GM18498 (cell line): ENCODE results near the gene NDRG4.
A peak's percentile ranks its signal among the peaks of the same experiment; 100 is the strongest.

ENCODE experiments used
- ATAC-seq: cut with Tn5 transposase; IDR thresholded peaks from one replicate; pipeline ENCODE4 v1.9.1; 2021; ENCODE audit warnings: mild to moderate bottlenecking, moderate library complexity; ENCODE audit not compliant: unreplicated experiment

NDRG4 gene

GRCh38 chr16:58499615-58500351 lies at the start of gene NDRG4:
TSS of gene NDRG4 (plus strand) at chr16:58500143. CDS start at chr16:58500249, 106 bp downstream.
- ATAC-seq, result no peak

DNA sequence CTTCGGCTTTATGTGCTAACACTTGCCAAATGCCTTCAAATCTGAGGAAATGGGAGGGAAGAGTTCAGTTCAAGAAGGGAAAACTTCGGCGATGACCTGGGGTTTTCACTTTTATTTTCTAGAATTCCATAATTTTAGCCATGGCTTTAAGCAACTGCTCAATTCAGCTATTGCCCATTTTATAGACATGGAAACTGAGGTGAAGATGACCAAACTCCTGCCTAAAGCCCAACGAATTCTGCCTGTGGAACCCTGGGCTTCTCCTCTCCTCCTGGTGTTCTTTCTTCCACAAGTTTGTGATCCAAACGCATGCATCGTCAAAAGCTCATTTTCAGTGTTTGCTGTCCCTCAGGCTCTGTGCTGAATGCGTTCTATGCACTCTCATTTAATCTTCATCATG lies 49.4 kb upstream of the NDRG4 start:
- no peak for ATAC-seq

DNA sequence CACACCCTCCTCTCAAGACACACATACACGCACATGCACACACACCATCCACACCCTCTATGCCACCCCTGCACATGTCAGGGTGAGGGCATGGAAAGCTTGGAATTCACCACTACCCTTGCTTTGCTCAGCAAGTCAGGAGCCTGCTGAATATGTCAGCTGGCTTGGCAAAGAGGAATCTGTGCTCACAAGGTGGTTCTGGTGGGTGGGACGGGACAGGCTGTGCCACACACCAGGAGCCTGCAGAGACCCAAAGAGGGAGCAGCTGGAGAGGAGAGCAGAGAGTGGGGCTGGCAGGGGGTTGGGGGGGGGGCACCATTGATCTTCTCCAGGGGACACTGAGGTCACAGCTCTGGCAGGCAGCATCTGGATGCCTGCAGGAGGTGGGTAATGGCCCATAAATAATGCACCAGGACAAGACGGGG lies 48.7 kb upstream of the NDRG4 start:
- ATAC-seq, result no peak

- ATAC-seq, result no peak
These were observed 48.0 kb upstream of the NDRG4 start for GRCh38 chr16:58451945-58452401.

DNA sequence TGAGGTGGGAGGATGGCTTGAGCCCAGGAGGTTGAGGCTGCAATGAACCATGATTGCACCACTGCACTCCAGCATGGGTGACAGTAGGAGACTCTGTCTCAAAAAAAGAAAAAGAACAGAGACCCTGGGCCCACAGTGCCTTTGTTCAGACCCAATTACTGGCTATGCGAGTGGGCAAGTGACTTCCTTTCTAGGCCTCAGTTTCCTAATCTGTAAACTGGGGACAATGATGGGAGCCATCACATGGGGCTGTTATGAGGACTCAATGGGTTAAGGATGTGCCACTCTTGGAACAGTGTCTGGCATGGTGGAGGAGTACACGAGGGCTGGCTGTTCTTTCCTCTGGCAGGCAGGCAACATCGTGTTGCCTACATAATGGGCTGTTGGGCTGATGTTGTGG lies 47.3 kb upstream of the NDRG4 start:
- no peak for ATAC-seq

DNA sequence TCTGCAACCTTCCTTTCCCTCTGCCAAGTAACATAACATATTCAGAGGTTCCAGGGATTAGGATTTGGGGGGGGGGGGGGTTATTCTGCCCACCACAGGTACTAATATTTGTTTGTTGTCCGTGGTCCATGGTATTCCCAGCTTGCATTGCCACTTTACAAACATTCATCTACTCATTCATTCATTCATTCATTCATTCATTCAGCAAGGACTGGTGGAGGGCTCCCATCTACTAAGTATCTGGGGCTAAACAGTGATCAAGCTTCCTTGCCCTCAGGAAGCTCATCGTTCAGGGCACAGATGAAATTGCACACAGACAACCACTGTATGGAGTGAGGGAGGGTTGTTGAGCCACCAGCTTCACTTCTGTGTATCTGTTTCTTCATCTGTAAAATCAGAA lies 45.8 kb upstream of the NDRG4 start:
- ATAC-seq, result no peak

- no peak for ATAC-seq
These were observed 45.1 kb upstream of the NDRG4 start for GRCh38 chr16:58454856-58455255.

DNA sequence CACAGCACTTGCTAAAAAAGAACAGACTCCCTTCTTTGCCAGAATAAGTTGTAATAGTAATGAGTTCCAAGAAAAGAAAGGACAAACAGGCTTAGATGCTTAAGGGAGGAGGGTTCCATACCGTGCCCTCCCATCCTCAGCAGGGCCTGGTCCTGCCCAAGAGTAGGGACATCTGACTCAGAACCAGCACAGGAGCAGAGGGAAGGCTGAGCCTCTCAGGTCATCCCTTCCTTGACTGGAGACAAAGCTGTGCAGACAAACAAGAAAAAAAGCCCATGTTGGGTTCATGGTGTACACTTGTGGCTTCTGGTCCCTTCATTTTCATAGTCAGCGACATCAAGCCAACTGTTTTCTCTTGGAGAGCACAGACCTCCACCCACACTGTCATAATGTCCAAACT lies 44.2 kb upstream of the NDRG4 start:
- no peak for ATAC-seq

DNA sequence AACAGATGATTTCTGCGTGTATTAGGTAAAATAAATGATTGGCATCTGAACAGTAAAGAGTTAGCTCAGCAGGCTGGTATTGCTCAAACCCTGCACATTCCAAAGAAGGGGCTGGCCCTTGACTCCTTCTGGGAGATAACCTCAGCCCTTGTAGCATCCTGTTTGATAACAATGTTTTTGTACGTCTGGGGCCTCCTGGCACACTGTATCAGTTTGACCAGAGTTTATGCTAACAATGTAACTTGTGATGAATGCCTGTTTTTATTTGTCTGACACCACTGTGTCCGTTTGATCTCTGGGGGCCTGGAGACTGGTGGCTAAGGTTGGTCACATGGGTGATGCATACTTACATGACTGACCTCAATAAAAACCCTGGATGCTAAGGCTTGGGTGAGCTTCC lies 43.8 kb upstream of the NDRG4 start:
- ATAC-seq, result no peak

DNA sequence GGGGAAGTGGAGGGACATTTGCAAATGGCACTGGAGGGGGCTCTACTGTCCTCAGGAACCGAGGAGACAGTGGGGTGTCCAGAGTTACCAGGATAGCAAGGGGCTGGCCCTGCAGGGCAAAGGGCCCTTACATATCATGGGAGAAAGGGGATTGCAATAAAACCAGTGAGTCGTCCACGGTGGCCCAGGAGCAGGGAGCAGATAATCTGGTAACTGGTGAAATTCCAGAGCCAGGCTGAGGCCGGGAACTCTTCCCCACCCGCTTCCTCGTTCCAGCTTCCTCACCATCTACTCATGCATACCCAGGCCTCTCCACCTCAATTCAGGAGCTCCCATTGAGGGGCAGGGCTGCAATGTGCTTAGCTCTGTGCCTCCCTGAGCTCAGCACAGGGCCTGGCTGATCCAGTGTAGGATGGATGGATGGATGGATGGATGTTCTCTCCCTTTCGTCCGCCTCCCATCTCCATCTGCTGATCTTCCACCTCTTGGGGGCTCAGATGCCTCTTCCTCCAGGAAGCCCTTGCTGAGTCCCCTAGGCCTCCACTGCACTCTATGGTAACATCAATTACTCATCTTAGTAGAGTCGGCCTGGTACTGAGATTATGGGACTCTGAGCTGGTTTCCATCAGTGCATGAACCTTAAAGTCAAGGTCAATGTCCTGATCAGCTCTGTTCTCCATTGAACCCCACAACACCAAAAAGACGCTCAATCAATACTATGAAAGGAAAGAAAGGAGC lies 41.2 kb upstream of the NDRG4 start:
- ATAC-seq, result no peak

DNA sequence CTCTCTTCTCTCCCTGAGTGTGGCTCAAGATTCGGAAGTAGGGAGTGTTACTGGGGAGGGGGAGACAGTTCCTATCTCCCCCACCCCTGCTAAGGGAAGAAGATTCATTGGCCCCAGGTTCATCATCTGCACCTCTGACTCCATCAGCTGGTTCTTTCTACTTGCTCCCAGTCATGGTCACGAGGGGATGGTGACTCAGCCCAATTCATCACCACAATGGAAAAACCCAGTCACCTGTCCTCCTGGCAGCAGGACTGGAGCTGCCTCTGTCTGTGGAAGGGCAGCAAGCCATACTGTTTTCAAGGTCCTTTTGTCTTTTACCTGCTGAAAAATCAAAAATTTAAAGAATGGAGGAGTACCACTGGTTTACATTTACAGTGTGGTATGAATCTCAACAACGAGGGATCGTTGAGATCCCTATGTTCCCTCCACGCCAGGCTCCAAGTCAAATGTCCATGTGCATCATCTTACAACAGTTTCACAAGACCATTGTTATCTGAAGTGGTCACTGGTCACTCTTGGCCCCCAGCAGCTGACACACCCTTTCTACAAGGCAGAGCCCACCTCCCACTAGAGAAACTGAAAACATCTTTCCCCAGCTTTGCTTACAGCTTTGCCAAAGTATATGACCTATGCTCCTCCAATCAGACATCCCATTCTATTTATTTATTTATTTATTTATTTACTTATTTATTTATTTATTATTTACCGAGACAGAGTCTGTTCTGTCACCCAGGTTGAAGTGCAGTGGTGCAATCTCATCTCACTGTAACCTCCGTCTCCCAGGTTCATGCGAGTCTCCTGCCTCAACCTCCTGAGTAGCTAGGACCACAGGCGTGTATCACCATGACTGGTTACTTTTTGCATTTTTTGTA lies 40.4 kb upstream of the NDRG4 start:
- ATAC-seq, result no peak

DNA sequence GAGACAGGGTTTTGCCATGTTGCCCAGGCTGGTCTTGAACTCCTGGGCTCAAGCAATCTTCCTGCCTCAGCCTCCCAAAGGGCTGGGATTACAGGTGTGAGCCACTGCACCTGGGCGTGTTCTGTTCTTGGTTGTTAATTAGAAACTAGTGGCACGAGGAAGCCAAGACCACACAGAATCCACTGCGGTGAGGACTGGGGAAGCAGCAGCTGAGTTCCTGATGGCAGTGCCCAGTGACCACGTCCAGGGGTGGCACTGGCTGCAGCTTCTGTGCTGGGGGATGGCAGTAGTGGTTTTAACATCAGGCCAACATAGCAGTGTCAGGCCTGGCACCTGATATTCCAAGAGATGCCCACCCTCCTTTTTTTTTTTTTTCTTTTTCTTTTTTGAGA lies 39.7 kb upstream of the NDRG4 start:
- ATAC-seq, result no peak

DNA sequence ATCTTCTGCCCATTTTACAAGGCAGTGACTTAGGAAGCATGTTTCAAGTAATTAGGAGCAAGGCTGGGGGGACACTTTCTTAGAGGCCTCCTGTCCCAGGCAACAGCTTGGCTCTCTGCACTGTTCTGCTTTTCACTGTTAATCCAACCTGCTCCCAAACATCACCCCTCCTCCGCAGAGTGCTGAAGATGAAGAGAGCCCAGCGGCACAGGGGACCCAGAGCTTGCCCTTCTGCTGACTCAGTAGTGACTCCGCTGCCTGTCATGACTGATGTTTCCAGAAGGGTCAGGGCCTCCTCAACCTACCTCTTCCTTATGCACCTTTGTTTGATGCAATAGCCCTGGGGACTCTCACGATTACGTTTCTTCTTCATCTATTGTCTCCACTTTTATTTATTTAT lies 38.9 kb upstream of the NDRG4 start:
- no peak for ATAC-seq

DNA sequence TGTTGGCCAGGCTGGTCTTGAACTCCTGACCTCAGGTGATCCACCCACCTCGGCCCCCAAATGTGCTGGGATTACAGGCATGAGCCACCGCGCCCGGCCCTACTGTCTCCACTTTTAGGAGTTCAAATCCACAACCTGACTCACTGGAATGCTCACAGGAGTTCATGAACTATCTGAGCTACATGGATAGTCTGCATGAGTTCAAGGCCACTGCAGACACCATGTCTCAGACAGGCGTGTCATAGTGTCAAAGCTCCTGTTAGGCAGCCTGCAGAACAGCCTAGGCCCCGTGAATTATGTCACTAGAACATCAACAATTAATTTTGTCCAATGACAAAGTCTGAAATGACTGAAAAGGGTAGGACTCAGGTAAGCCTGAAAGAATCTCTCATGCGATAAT lies 38.3 kb upstream of the NDRG4 start:
- ATAC-seq, result no peak

DNA sequence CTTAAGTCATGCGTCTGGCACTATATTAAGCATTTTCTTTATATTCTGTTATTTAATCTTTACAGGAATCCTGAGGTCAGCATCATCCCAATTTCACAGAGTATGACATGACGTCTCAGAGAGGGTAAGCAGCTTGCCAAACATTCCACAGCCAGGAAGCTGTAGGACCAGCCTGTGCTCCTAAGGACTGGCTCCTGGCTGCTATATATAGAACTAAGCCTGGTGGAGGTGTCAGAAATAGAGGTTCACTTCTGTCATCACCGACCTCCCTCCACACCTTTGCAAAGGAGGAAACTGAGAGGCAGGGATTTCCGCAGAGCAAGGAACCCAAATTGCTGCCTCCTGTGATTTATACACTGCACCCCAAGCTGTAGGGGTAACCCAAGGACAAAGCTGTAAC lies 37.9 kb upstream of the NDRG4 start:
- no peak for ATAC-seq

GRCh38 chr16:58462499-58462996 lies 37.4 kb upstream of the NDRG4 start:
- no peak for ATAC-seq

- ATAC-seq, result peak; percentile 37
These were observed 36.7 kb upstream of the NDRG4 start for GRCh38 chr16:58462997-58463941.

DNA sequence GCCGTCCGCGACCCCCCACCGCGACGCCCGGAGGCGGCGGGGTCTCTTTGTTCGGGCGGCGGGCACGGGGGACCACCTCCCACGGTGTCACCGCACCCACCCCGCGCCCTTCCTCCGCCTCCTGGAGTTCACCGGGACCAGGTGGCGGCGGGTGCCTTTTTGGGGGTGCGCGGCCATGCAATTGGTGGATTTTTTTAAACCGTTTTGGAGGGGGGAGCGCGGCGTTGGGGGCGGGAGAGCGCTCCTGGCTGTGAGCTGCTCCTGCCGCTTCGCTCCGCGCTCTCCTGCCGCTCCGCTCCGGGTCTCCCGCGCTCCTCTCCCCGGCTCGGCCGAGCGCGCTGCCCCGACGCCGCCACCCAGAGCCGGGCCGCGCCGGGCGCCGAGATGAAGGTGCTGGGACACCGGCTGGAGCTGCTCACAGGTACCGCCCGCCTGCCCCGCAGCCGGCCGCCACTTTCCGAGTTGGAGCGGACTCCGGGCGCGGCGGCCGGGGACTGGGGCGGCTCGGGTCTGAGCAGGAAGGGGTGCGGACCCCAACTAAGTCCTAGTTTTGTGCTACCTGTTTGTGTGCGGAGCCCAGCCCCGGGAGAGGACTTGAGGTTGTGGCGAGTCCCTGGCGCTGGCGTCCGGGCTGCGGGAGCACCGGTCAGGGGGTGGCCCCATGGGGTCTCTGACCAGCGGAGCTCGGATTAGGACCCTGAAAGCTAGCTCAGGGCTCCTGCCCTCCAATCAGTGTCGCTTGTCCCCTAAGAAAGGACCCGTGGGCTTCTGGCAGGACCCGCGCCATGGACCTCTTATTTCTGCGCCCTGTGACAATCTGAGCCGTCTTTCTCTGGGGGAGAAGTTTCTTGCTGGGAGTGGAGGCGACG lies 35.7 kb upstream of the NDRG4 start:
- no peak for ATAC-seq
